AG10803 (cell line): ENCODE results near the gene KDM4C.
A peak's percentile ranks its signal among the peaks of the same experiment; 100 is the strongest.

ENCODE experiments used
- DNase-seq: peaks from one replicate; pipeline ENCODE4 v3.0.0; 2010; ENCODE audit warnings: low read depth
- H3K4me3 ChIP-seq: 2 replicates; pipeline ENCODE4 v1.5.1; 2011; ENCODE audit warnings: mild to moderate bottlenecking, low read length, control low read depth
- TF ChIP-seq, protein P1 (sequence below): conservative IDR thresholded peaks from 2 replicates; pipeline ENCODE4 v1.5.1; 2011; ENCODE audit warnings: mild to moderate bottlenecking, low read length, control low read depth, inconsistent platforms

The KDM4C gene

GRCh38 chr9:6757132-6757455 lies 679 bp upstream of the KDM4C start:
- TF ChIP-seq, protein P1, sequence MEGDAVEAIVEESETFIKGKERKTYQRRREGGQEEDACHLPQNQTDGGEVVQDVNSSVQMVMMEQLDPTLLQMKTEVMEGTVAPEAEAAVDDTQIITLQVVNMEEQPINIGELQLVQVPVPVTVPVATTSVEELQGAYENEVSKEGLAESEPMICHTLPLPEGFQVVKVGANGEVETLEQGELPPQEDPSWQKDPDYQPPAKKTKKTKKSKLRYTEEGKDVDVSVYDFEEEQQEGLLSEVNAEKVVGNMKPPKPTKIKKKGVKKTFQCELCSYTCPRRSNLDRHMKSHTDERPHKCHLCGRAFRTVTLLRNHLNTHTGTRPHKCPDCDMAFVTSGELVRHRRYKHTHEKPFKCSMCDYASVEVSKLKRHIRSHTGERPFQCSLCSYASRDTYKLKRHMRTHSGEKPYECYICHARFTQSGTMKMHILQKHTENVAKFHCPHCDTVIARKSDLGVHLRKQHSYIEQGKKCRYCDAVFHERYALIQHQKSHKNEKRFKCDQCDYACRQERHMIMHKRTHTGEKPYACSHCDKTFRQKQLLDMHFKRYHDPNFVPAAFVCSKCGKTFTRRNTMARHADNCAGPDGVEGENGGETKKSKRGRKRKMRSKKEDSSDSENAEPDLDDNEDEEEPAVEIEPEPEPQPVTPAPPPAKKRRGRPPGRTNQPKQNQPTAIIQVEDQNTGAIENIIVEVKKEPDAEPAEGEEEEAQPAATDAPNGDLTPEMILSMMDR = no peak
- DNase-seq = no peak
- H3K4me3 ChIP-seq = peak overlapping the region; percentile 93

GRCh38 chr9:6758248-6758497 lies 400 bp downstream of the KDM4C start:
- DNase-seq = no peak
- H3K4me3 ChIP-seq = peak overlapping the region; percentile 93
- TF ChIP-seq, protein P1 = no peak

DNA sequence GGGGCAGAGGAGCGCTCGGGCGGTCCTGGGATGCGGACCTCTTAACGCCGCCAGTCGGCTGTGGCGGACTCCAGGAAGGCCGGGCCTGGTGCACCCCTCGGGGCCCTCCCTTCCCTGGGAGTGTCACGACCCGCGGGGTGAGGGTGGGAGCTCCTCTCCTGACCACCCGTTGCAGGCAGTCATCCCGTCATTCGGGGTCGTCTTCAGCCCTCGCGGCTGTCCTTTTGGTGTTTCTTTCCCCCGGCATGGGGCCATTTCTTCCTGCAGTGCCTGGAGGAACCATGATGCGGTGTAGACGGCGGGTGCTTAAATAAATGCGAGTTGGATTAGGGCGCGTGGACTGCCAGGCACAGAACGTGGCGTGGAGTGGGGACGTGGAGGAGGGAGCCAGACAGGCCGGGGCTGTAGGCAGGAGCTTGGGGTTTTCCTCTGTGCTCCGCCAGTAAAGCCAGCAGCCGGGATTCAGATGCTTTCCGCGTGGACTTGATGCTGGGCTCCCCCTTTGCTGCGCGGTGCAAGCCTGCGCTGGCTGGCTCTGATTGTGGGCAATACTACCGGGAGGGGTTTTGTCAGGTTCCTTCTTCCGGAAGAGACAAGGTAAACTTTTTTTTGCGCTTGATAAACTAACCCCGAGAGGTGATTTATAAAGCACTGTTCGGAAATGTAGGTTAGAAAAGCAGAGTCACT lies 868 bp downstream of the KDM4C start:
- peak overlapping the region; percentile 93 for H3K4me3 ChIP-seq
- peak; percentile 47 for DNase-seq
- TF ChIP-seq, protein P1 = no peak; the same call in 1 of the 2 replicates

DNA sequence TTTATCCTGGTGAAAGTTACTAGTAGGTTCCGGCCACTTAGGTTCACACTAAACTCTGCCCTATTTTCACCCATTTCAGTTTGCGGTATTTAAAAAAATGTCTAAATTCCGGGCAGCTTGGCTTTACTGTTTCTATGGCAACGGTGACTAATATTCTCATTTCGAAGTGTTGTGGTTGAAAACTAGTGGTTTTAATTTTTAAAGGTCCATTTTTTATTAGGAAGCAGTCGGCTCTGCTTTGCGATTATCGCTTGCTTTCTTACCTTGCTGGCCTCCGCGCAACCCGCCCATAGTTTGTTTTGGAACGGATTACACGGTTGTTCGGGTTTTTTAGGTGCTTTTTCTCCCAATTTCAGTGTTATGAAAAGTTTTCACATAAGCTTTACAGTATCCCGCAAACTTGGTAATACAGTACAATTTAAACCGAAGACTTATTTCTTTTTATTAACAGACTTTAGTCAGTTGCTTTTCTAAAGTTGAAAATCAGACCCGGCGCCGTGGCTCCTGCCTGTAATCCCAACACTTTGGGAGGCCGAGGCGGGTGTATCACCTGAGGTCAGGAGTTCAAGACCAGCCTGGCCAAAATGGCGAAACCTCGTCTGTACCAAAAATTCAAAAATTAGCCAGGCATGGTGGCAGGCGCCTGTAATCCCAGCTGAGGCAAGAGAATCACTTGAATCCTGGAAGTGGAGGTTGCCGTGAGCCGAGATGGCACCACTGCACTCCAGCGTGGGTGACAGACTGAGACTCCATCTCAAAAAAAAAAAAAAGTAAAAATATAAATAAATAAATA lies 1.6 kb downstream of the KDM4C start:
- TF ChIP-seq, protein P1 = no peak
- peak overlapping the region; percentile 93 for H3K4me3 ChIP-seq
- DNase-seq = peak; percentile 89

- TF ChIP-seq, protein P1 = no peak
- DNase-seq = no peak
- no peak overlapping the region for H3K4me3 ChIP-seq
These were observed 3.5 kb downstream of the KDM4C start for GRCh38 chr9:6761306-6761705.

GRCh38 chr9:6763244-6763643 lies 5.5 kb downstream of the KDM4C start:
- DNase-seq = no peak
- no peak overlapping the region for H3K4me3 ChIP-seq
- TF ChIP-seq, protein P1 = no peak

DNA sequence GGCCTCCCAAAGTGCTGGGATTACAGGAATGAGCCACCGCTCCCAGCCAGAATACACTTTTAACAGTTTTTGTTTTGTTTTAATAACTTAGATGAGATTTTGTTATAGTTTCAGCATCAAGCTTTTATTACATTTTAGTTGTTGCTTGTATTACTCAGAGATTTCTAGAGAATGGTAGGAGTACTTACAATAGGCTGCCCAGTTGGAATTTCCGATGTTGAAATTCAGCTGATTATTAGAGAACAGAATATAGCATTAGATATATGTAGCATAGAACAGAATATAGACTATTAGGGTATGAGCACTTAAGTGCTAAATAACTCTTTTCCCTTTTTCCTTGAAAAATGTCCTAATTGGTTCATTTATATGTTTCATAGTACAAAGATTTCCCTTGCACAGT lies 6.2 kb downstream of the KDM4C start:
- TF ChIP-seq, protein P1 = no peak
- no peak overlapping the region for H3K4me3 ChIP-seq
- DNase-seq = no peak
